ENCODE results near the gene KCNS1.
"Not testable (repeated sequence)": the region's sequence is repeated elsewhere in the genome, so short reads cannot be mapped to it uniquely, and the experiment has no call there.

The KCNS1 gene

DNA sequence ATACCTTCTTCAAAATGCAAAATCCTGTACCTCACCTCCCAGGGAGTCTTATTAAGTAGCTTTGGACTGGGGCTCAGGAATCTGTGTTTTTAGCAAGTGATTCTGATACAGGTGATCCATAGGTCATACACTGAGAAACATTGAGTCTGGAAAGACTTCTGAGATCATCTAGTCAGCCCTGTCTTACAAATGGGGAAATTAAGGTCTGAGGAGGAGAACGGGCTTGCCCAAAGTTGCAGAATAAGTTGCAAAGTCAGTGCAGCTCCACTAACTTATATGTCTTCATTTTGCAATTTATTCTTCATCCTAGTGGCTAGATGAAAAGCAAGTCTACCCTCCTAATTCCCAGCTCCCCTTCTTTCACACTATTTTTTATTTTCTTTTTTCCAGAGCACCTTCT lies 28.9 kb downstream of the KCNS1 start:
- no peak for DNase-seq

DNA sequence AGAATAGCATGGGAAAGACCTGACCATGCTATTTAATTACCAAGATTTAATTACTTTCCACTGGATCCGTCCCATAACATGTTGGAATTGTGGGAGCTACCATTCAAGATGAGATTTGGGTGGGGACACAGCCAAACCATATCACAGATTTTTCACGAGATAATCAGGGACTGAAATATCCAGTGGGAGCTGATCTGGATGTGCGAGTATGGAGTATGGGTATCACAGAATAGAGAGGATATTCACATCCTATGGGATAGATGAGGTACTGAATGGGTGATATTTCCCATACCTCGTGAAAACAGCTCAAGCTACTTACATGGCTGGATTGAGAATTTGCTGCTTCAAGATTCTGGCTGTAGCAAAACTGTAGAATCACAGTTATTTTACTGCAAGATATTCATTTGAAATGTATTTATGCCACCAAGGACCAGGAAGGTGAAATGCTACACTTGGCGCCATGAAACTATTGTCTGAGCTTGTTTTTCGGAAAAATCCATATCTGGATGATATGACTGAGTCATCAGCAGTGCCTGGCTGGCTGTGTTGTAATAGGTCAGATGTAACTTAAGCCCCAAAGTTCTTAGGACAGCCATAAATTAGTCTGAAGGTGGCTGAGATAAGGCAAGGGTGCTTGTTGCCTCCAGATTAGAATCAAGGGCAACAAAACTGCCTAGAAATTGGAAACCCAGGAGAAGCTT lies 29.8 kb downstream of the KCNS1 start:
- DNase-seq, result no peak

DNA sequence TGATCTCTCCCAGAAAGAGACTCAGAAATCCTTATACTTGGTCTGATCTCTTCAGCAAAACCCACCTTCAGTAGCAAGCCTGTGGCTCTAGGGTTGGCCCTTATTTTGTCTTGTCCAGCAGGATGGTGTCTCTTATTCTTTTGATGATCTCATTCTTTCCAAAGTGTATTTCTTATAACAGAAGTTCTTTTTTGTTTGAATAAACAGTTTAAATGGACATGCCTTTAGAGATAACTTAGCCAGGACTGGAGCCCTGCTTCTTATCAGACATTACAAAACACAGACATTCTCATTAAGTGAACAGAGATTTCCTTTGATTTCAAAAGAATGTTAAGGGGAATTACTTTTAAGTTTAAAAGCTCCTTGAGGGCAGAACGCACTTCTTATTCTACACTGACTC lies 31.7 kb downstream of the KCNS1 start:
- no peak for DNase-seq

DNA sequence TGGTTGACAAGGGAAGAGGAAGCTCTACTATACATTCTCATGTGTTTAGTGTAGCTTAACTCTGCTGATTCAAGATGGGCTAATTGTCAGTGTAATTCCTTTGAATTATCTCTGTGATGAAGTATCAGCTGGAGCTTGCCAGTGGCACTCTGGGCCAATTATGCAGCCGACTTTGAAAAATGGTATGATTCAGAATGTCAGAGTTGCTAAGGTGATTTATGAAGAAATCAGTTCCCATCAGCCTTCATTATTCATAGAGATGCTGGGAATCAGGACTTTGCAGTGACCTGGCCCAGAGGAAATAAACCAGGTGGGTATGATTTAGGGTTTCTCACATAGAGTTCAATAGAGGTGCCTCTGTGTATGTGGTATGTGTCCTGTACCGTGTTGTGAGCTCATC lies 33.4 kb downstream of the KCNS1 start:
- DNase-seq, result no peak

DNA sequence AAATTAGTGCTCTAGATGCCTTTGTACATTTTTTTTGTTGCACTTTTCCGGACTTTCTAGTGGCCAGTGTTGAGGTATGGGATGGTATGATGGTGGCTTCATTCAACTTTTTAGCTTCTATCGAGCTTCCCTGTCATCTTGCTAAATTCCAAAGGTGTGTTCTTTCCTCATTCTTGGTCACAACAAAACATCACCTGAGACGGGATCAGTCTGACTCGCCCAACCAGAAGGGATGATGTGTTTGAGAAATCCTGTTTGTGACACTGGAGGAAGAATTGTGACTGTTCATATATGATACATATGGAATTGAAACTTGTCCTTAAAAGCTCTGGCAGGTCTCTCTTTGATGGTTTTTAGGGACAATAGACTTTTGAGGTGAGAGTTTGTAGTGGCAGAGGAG lies 33.8 kb downstream of the KCNS1 start:
- DNase-seq, result no peak

DNA sequence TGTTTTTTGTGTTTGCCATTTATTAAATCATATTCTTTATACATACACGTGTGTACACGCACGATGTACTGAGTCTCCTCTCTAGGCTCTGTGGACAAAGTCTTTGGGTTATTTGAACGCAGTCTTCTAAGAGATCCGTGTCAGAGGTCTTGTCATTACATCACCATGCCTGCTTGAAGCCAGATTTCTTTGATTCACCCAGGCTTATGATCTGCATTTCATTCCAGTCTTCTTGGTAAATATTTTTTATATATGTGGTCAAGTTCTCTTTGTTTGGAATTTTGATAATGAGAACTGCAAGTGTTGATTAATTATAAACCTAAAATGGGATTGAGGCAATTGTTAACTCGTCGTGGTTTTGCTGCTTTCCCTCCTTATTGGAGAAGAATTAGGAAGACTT lies 34.6 kb downstream of the KCNS1 start:
- DNase-seq, result no peak

DNA sequence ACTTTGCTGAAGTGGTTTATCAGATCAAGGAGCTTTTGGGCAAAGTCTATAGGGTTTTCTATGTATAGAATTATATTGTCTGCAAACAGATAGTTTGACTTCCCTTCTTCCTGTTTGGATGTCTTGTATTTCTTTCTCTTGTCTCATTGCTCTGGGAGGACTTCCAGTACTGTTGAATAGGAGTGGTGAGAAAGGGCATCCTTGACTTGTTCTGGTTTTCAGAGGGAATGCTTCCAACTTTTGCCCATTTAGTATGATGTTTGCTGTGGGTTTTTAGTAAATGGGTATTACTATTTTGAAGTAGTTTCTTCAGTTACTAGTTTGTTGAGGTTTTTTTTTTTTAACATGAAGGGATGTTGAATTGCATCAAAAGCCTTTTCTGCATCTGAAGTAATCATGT lies 36.1 kb downstream of the KCNS1 start:
- DNase-seq, result no peak

DNA sequence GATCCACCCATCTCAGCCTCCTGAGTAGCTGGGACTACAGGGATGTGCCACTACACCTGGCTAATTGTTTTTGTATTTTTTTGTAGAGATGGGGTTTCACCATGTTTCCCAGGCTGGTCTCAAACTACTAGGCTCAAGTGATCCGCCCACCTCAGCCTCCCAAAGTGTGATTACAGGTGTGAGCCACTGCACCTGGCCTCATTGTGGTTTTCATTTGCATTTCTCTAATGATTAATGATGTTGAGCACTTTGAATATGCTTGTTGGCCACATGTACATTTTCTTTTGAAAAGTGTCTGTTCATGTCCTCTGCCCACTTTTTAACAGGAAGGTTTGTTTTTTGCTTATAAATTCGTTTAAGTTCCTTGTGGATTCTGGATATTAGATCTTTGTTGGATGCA lies 37.8 kb downstream of the KCNS1 start:
- not testable (repeated sequence) for DNase-seq

DNA sequence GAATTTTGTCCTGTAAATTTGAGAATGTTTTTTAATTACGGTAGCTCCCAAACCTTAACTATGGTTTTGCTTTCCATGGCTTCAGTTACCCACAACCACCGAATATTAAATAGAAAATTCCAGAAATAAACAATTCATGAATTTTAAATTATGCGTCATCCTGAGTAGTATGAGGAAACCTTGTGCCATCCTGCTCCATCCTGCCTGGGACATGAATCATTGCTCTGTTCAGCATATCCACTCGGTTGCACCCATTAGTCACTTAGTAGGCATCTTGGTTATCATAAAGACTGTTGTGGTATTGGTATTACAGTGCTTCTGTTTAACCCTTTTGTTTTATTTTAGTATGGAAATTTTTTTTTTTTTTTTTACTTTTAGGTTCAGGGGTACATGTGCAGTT lies 39.7 kb downstream of the KCNS1 start:
- DNase-seq, result no peak

DNA sequence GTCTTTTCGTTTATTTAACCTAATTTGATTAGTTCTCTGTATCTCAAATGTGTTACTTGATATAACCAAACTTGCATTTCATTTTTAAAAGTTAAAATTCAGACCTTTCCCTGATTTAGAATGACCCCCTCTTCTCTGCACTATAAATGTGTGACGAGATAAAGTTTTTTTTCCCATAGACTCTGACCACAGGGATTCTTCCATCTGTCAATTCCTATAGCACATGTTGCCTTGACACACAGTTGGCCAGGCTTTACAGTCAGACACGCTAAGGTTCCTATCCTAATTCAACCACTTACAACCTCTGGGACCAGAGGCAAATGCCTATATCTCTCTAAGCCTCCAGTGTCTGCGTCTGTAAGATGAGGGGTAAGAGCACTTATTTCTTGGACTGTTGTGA lies 40.6 kb downstream of the KCNS1 start:
- DNase-seq, result no peak

DNA sequence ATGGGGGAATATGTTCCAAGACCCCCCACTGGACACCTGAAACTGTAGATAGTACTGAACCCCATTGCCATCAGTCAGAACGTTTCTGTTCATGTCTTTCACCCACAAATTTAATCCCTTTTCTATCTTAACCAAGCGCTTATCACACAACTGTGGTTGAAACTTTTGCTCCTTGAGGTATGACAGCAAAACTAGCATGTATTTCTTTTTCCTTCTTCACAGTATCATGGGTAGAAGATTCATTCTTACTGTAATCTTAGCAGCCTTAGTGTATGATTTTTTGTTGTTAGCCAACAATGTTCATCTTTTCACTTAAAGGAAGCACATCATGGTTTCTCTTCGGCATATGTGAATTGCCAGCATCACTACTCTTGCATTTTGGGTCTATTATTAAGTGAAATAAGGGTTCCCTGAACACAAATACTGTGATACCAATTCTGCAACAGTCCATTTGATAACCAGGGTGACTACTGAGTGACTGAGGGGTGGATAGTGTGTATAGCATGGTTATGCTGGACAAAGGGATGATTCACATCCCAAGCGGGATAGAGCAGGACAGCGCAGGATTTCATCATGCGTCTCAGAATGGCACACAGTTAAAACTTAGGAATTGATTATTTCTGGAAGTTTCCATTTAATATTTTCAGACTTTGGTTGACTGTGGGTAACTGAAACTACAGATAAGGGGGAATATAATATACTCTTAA lies 41.8 kb downstream of the KCNS1 start:
- no peak for DNase-seq

DNA sequence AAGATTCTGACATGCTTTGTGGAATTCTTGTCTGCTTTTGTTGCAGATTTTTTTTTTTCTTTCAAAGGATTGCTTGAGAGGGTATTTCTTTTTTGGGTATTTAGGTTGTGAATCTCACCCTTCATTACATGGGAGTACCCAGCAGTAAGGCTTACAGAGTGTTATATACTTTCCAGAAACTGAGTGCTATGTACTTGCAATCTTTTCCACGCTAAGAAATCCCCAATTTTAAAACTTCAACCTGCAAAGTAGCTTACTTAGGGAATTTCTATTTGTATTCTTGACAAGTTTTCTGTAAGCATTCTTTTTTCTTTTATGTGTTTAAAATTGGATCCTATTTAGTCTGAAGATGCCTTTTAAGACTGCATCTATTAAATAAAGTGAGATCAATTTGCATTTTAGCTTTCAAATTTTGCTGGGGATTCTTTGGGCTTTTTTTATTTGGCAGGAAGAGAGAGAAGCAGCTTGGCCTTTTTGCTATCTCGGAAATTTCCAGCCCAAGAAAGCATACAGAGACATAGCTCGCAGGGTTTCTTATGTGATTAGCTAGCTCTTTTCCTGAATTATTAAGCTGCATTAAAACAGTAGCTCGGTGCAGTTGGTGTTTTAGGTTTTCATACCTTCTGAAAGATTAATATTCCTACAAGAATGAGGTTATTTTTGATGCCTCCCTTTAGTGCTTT lies 42.6 kb downstream of the KCNS1 start:
- no peak for DNase-seq

DNA sequence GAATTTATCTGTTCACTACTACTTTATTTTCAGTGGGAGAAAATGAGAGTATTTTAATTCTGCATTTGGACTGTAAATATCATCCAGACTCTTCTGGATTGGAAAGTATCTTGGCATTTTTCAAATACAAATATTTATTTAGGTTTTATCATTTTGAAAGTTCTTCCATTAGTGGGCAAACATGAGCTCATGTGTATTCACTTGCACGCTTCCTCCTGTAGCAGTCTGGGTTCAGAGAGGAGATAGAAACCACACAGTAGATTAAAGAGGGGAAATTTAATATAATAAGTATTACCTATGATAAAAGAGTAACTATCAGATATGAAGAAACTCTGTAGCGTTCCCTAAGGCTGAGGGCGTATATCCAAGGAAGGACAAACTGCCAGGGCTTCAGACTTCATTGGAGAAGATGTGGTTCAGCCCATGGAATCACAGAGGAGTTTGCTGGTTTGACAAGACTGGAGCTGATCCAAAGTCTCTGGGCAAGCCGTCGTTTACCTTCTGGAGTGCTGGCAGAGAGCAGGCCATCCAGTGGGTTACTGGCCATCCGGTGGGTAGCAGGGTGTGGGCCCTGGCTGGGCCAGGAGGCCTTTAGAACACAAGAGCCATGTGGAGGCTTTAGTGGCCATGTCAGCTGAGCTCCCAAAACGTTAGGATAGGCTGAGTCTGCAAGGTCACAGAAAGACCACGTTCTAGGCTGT lies 44.3 kb downstream of the KCNS1 start:
- DNase-seq, result peak; percentile 52

DNA sequence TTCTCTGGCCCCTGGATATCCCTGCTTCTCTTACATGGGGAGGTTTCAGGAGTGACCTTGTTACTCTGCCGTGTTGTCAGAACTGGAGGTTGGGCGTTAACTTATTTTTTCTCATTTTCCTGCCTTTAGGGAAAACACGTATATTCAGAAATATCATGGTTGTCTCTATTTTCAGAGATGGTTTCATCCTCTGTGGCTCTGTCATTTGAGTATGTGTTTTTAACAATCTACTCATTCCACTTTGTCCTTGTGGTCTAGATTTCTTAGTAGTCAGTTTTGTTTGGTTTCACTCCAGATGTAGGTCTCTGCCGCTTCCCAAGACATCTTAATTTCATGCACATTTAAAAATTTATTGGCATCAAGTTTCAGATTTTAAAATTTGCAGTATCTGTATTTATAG lies 45.9 kb downstream of the KCNS1 start:
- DNase-seq, result no peak

DNA sequence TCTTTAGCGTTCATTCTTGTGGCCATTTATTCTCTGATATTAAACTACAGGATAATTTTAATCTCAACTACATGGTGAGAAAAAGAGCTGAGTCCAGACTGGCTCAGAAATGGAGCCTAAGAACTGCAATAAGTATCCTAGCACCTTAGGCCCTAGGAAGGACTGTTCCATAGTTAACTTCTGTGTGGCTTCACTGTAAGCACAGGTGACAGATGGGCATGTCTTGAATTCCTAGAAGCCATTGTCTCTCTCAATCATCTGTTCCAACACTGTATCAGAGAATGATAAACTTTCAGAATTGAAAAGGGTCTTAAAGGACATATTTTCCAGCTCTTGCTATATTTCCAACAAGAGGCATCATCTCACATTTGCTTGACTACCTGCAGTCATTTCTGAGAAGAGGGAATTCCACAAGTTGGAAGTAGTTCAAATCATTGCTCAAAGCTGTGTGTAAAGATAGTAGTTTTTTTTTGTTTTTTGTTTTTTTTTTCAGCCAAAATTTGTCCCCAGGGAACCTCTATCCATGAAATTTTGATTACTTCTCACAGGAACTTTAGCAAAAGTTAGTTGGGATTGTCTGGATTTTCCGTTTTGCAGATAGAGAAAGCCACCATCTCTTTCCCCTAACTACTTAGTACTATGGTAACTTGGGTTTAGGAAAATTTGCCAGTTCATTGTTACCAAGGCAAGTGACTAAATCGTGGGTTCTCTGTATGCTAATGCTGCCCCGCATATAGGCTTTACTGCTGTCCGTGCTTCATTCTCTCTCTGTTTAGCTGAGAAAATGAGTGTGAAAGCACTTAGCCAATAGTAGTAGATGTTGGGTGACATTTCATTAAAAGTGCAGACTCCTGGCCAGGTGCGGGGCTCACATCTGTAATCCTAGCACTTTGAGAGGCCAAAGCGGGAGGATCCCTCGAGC lies 47.2 kb downstream of the KCNS1 start:
- DNase-seq, result no peak

DNA sequence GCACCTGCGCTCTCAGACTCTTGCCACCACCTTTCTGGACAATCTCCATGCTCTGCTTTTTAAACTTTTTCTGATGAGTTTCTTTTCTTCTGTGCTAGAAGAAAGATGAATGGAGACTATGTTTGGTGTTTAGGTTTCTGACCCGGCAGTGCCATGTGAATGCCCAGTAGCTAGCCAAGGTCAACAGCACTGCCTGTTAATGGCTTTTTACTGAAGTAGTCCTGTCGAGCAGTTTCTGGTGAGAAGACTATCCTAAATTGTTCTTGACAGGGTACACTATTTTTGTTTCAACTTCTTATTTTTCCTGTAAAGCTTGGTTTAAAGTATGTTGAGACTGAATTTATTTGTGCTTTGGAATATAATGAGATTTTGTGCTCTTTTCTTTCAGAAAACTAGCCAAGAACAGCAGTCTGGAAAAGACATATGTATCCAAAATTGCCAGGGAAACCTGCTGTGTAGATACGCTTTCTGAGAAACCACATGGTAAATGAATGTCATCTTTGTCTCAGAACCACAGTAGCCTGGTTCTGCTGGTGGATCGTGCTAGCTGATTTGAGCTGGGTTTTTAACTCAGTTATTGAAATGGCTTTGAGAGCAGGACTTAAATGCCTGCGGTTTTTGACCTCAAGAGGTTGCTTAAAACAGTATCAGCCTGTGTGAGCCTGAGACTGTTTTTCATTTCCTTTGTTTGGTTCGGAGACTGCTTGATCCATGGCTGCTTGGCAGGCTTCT lies 48.1 kb downstream of the KCNS1 start:
- DNase-seq, result peak; percentile 35

DNA sequence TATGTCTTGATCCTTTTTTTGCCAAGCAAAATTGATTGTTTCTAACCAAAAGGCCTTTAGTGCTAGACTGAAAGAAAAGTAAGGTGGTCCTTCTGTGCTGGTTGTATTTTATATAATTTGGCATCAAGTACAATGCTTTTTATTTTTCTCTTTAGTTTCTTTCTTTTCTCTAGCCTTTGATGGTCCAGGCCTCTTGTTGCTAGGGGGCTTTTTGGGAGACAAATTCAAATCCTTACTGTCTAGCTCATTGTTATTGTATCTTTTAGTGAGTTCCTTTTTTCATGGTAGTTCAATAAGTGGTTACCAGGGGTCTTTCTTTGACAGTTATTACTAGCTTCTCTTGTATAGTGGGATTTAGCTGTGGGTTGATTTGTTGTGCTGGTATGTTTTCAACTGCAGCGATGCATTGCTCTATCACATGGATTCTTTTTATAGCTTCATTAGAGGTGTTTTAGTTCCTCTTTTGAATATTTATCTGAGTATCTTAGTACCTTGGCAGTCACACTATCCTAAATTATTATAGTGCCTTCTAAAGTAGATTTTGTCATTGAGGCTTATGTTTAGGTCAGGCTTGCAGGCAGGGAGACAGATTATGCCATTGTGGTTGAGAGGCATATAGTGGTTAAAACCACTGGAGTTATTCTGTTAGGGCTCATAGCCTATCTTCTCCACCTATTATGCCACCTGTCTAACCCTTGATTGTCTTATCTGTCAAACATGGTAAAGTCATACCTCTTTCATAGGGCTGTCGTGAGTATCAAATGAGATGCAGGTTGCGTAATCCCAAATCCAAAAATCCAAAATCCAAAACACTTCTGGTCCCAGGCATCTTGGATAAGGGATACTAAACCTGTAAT lies 49.5 kb downstream of the KCNS1 start:
- no peak for DNase-seq

DNA sequence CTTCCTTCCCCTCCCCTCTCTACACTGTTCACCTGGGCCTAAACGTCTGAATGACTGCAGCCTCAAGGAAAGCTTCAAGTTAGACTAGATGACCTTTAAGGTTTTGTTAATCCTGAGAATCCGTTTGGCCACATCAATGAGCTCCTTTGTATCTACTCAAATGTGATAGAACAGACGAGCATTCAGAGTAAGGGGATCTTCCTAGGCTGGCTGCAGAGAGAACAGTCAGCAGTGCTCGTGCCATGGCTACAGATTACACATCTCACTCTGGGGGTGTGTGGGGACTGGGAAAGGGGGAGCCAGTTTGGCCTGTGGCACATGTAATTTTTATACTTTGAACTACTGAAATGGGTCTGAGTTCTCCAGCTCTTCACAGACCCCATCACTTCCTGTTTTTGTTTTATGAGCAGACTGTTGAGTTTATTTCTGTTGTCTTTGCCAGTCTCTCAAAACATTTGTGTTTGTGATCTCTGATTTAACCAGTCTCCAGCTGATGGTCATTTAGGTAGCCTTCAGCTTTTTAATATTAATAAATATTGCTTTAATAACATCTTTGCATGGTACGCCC lies 50.9 kb downstream of the KCNS1 start:
- DNase-seq, result no peak

DNA sequence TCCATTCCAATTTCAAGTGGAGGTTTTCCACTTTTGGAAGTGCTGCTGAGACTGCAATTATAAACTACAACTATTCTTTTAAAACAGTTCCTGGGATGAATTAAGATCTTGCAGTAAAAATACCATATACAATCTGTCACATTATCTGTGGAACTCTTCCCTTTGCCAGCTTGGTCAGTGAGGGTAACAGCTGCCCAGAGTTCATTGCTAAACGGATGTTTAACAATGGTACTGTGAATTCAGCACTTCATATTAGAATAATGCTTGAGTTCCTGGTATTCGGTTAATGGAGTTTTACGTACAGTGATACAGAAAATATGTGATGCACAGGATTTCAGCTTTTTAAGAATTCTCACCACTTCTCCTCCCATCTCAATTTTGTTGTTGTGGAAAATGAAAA lies 51.5 kb downstream of the KCNS1 start:
- DNase-seq, result no peak

DNA sequence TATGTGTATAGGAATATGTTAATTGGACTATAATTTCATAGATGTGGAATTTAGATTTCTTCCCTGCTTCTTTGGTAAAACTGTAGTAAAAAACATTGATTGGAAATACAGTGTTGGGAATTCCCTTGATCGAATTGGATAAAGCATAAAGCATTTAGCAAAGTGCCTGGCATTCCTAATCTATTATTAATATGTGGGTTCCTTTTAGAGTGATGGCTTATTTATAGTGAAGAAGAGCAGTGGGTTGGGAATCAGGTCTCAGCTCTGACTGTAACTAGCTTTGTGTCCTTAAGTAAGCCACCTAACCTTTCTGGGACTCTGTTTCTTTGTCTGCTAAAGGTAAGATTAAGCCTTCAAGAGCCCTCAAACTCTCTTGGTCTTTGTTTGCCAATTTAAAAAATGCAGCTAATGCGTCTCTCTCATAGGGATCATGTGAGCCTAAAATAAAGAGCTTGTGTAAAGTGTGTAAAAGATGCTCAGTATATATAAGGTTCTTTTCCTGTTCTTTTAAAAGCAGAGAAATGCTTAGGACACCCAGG lies 53.3 kb downstream of the KCNS1 start:
- no peak for DNase-seq

All from NCI-H2029 (cell line).